HepG2 (cell line): Measurements from ENCODE around the gene SIAH3. TPM values are rescaled to one million over a fixed set of nuclear protein-coding genes. Genes with fewer than 3 reads are reported as not detected.

Experiments used
- ATAC-seq: fragments of 200-7000 bp; cut with Tn5 transposase; 3 replicates; pipeline ENCODE4 v1.9.1; 2020; ENCODE audit warnings: mild to moderate bottlenecking, moderate library complexity
- BruUV-seq: library from RNA; stranded (reverse); fragments of 400-500 nt; replicated peaks from 2 replicates; lab custom pipeline; 2021; lab: Mats Ljungman, UMichigan
- CTCF ChIA-PET: fragments of 300-600 bp; formaldehyde crosslinking; extraction: SDS; loops from one replicate; lab custom pipeline; 2021; ENCODE audit warnings: low total read pairs, inconsistent platforms, low intra/inter-chr PET ratio; lab: Yijun Ruan, JAX
- POLR2A ChIA-PET: fragments of 350-600 bp; sonication (Branson Sonifier 250); formaldehyde crosslinking; loops from one replicate; lab custom pipeline; 2020; ENCODE audit warnings: antibody characterized with exemption, inconsistent platforms; lab: Yijun Ruan, JAX
- DNase-seq: peaks from one replicate; pipeline ENCODE4 v3.0.0-alpha.2; 2015; ENCODE audit warnings: low spot score
- FAIRE-seq: peaks from 3 replicates; lab custom pipeline; 2011; peaks lifted over from hg19 to GRCh38; lab: Jason Lieb, UNC
- H2AFZ ChIP-seq: one replicate; pipeline ENCODE4 v1.6.1; 2011; ENCODE audit warnings: low read length, inconsistent platforms
- H3K27ac ChIP-seq: fragments of 300-600 bp; 3 replicates; pipeline ENCODE4 v1.8.0; 2011; ENCODE audit warnings: mixed run types, mild to moderate bottlenecking, mixed read lengths, low read length, inconsistent platforms; ENCODE audit not compliant: insufficient read depth; ENCODE audit errors: extremely low read length
- H3K27me3 ChIP-seq, 2 experiments: fragments of 200-600 bp in 1 of 2; 2 replicates in 1 of 2; 3 replicates in 1 of 2; pipeline versions ENCODE4 v1.6.0 to v1.8.0; 2011; ENCODE audit warnings: low read length in 2 of 2, mild to moderate bottlenecking in 2 of 2, moderate library complexity in 2 of 2, inconsistent platforms in 1 of 2; ENCODE audit not compliant: insufficient read depth in 2 of 2, control insufficient read depth in 1 of 2
- H3K36me3 ChIP-seq, 2 experiments: fragments of 200-600 bp in 1 of 2; replicated peaks in 1 of 2; 2 replicates in 1 of 2; 3 replicates in 1 of 2; pipeline versions ENCODE4 v1.5.1 to v1.8.0; 2011; ENCODE audit warnings: low read length in 2 of 2, inconsistent platforms in 1 of 2; ENCODE audit not compliant: insufficient read depth in 2 of 2, control insufficient read depth in 1 of 2
- H3K4me1 ChIP-seq: 2 replicates; pipeline ENCODE4 v1.5.1; 2012; ENCODE audit warnings: low read length, inconsistent platforms; ENCODE audit not compliant: insufficient read depth
- H3K4me2 ChIP-seq: 2 replicates; pipeline ENCODE4 v1.6.0; 2011; ENCODE audit warnings: low read depth, low read length, inconsistent platforms
- H3K4me3 ChIP-seq, 3 experiments: fragments of 200-600 bp in 1 of 3; sonication (generic), shearing (Covaris generic) in 1 of 3; replicated peaks in 1 of 3; 2 replicates each; pipeline ENCODE4 v1.5.1; 2011 to 2016; ENCODE audit warnings: low read length in 3 of 3, inconsistent platforms in 2 of 3, low read depth in 2 of 3, mild to moderate bottlenecking in 2 of 3, control low read depth in 1 of 3, mixed read lengths in 1 of 3; ENCODE audit not compliant: insufficient read depth in 1 of 3
- H3K79me2 ChIP-seq: one replicate; pipeline ENCODE4 v1.6.1; 2011; ENCODE audit warnings: low read length, inconsistent platforms; ENCODE audit not compliant: insufficient read depth
- H3K9ac ChIP-seq: 2 replicates; pipeline ENCODE4 v1.6.0; 2011; ENCODE audit warnings: mild to moderate bottlenecking, low read depth, low read length, inconsistent platforms; ENCODE audit not compliant: insufficient read depth
- H3K9me3 ChIP-seq: 2 replicates; pipeline ENCODE4 v1.5.1; 2012; ENCODE audit warnings: mild to moderate bottlenecking, low read length
- H4K20me1 ChIP-seq: 2 replicates; pipeline ENCODE4 v1.6.0; 2011; ENCODE audit warnings: inconsistent platforms, mild to moderate bottlenecking, low read length, moderate library complexity; ENCODE audit not compliant: insufficient read depth
- ADNP ChIP-seq: sonication (generic); formaldehyde crosslinking; IDR thresholded peaks from 2 replicates; pipeline ENCODE4 v1.4.0; 2020; ENCODE audit warnings: missing genetic modification reagents
- CCDC6 ChIP-seq: sonication (generic); formaldehyde crosslinking; IDR thresholded peaks from 2 replicates; pipeline ENCODE4 v1.8.1; 2022; ENCODE audit warnings: mild to moderate bottlenecking, missing genetic modification reagents, moderate library complexity
- DMAP1 ChIP-seq: IDR thresholded peaks from 2 replicates; pipeline ENCODE4 v1.6.1; 2016
- KMT2B ChIP-seq: IDR thresholded peaks from 2 replicates; pipeline ENCODE4 v1.6.1; 2016; ENCODE audit warnings: missing genetic modification reagents, missing compliant biosample characterization
- PAF1 ChIP-seq: IDR thresholded peaks from 2 replicates; pipeline ENCODE4 v1.6.1; 2016; ENCODE audit warnings: missing genetic modification reagents, missing compliant biosample characterization
- POGK ChIP-seq: sonication (generic); formaldehyde crosslinking; conservative IDR thresholded peaks from 2 replicates; pipeline ENCODE4 v1.8.0; 2022; ENCODE audit warnings: mild to moderate bottlenecking, moderate library complexity, missing genetic modification reagents
- REPIN1 ChIP-seq: sonication (generic); formaldehyde crosslinking; IDR thresholded peaks from 2 replicates; pipeline ENCODE4 v1.8.0; 2022; ENCODE audit warnings: missing genetic modification reagents, low read depth, mild to moderate bottlenecking, borderline replicate concordance
- RORA ChIP-seq: sonication (generic); formaldehyde crosslinking; IDR thresholded peaks from 2 replicates; pipeline ENCODE4 v1.5.0; 2020; ENCODE audit warnings: mild to moderate bottlenecking, missing genetic modification reagents, moderate library complexity
- SATB2 ChIP-seq: sonication (generic); formaldehyde crosslinking; IDR thresholded peaks from 2 replicates; pipeline ENCODE4 v1.5.0; 2020; ENCODE audit warnings: missing genetic modification reagents
- SP2 ChIP-seq: sonication (generic); formaldehyde crosslinking; IDR thresholded peaks from 2 replicates; pipeline ENCODE4 v1.5.1; 2020; ENCODE audit warnings: mild to moderate bottlenecking, missing genetic modification reagents
- ZNF503 ChIP-seq: sonication (generic); formaldehyde crosslinking; IDR thresholded peaks from 2 replicates; pipeline ENCODE4 v1.4.0; 2020; ENCODE audit warnings: missing genetic modification reagents
- WGBS: methylation state at CpG from one replicate; pipeline ENCODE4 v1.1.6; 2017; ENCODE audit warnings: low lambda C conversion rate; 5-methylcytosine and 5-hydroxymethylcytosine counted together
- in situ Hi-C: cut with HindIII; loops from 2 replicates; pipeline ENCODE4 v1.10.0; 2017; ENCODE audit warnings: low pct_unique_long_range_greater_than_20kb; ENCODE audit not compliant: extremely low pct_ligation_motif_present
- intact Hi-C: fragments of 100-400 bp; cut with micrococcal nuclease; formaldehyde crosslinking; loops from one replicate; pipeline ENCODE4 v1.10.0; 2022; ENCODE audit not compliant: unreplicated experiment
- polyA plus RNA-seq, 8 experiments: library from polyadenylated mRNA; depleted of rRNA in 3 of 8; stranded (reverse) in 7 of 8; unstranded in 1 of 8; fragments of >200 nt; fragmentation: Illumina TruSeq in 4 of 8; extraction: Trizol in 4 of 8; gene quantifications; 2 replicates each; pipeline versions ENCODE4 v1.2.1 to v1.2.3, GENCODE V29; 2011 to 2016; ENCODE audit warnings: low read depth in 4 of 8, missing spikeins in 1 of 8, mixed read lengths in 1 of 8; ENCODE audit not compliant: insufficient read depth in 1 of 8
- total RNA-seq, 5 experiments: library from RNA; depleted of rRNA; stranded (reverse); fragments of >200 nt; fragmentation: Illumina TruSeq; extraction: Trizol; gene quantifications; 2 replicates each; pipeline ENCODE4 v1.2.3, GENCODE V29; 2016; ENCODE audit warnings: low read depth in 1 of 5
- TF ChIP-seq, protein P1 (sequence below): sonication (generic); formaldehyde crosslinking; IDR thresholded peaks from 2 replicates; pipeline ENCODE4 v1.5.1; 2020; ENCODE audit warnings: mild to moderate bottlenecking, missing genetic modification reagents, borderline replicate concordance
- TF ChIP-seq, protein P2 (sequence below): sonication (generic); formaldehyde crosslinking; IDR thresholded peaks from 2 replicates; pipeline ENCODE4 v1.4.0; 2020; ENCODE audit warnings: missing genetic modification reagents, borderline replicate concordance

Gene SIAH3
- total and polyA plus RNA-seq, 2 of the 13 experiments (the other 11 are each of a cell fraction or from before 2014, with no cell fraction given) = not detected

GRCh38 chr13:45811891-45812694 is 39.5 kb downstream of the SIAH3 start:
- Histone ChIP-seq H3K4me3 (no peak overlapping the region), H3K4me2 (no peak overlapping the region)
- no peak for FAIRE-seq
- WGBS = 0% methylated on average over 3 of the region's 6 CpGs
- TF ChIP-seq CCDC6 (CRISPR knock-in tag) (no peak), DMAP1 (CRISPR knock-in tag) (no peak), KMT2B (CRISPR knock-in tag) (no peak), RORA (CRISPR knock-in tag) (no peak), REPIN1 (CRISPR knock-in tag) (no peak), POGK (CRISPR knock-in tag) (no peak), ADNP (CRISPR knock-in tag) (no peak), SP2 (no peak), ZNF503 (CRISPR knock-in tag) (no peak), SATB2 (CRISPR knock-in tag) (no peak), PAF1 (no peak)
- TF ChIP-seq, protein P1, sequence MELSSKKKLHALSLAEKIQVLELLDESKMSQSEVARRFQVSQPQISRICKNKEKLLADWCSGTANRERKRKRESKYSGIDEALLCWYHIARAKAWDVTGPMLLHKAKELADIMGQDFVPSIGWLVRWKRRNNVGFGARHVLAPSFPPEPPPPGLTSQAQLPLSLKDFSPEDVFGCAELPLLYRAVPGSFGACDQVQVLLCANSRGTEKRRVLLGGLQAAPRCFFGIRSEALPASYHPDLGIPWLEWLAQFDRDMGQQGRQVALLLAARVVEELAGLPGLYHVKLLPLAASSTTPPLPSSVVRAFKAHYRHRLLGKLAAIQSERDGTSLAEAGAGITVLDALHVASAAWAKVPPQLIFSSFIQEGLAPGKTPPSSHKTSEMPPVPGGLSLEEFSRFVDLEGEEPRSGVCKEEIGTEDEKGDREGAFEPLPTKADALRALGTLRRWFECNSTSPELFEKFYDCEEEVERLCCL (CRISPR knock-in tag) = no peak
- TF ChIP-seq, protein P2, sequence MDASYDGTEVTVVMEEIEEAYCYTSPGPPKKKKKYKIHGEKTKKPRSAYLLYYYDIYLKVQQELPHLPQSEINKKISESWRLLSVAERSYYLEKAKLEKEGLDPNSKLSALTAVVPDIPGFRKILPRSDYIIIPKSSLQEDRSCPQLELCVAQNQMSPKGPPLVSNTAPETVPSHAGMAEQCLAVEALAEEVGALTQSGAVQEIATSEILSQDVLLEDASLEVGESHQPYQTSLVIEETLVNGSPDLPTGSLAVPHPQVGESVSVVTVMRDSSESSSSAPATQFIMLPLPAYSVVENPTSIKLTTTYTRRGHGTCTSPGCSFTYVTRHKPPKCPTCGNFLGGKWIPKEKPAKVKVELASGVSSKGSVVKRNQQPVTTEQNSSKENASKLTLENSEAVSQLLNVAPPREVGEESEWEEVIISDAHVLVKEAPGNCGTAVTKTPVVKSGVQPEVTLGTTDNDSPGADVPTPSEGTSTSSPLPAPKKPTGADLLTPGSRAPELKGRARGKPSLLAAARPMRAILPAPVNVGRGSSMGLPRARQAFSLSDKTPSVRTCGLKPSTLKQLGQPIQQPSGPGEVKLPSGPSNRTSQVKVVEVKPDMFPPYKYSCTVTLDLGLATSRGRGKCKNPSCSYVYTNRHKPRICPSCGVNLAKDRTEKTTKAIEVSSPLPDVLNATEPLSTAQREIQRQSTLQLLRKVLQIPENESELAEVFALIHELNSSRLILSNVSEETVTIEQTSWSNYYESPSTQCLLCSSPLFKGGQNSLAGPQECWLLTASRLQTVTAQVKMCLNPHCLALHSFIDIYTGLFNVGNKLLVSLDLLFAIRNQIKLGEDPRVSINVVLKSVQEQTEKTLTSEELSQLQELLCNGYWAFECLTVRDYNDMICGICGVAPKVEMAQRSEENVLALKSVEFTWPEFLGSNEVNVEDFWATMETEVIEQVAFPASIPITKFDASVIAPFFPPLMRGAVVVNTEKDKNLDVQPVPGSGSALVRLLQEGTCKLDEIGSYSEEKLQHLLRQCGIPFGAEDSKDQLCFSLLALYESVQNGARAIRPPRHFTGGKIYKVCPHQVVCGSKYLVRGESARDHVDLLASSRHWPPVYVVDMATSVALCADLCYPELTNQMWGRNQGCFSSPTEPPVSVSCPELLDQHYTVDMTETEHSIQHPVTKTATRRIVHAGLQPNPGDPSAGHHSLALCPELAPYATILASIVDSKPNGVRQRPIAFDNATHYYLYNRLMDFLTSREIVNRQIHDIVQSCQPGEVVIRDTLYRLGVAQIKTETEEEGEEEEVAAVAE = no peak
- TF ChIP-seq, all 625 proteins: peak for 0
- no peaks in the 10 kb centered on the region for H3K4me1 ChIP-seq
- H3K9me3 ChIP-seq = no peaks in the 10 kb centered on the region
- BruUV-seq = no TSS peak
- ATAC-seq (no peak), DNase-seq (no peak)
- H4K20me1 ChIP-seq = no peaks in the 10 kb centered on the region
- no peak overlapping the region for H3K27ac ChIP-seq
- no peaks in the 10 kb centered on the region for H3K27me3 ChIP-seq
- intact Hi-C loops = no loop called here
- no peaks in the 10 kb centered on the region for H3K36me3 ChIP-seq
- H2AFZ ChIP-seq = no peak overlapping the region
- in situ Hi-C loops = no loop called here
- H3K79me2 ChIP-seq = no peaks in the 10 kb centered on the region
- H3K9ac ChIP-seq = no peak overlapping the region
- ChIA-PET POLR2A (no interaction called here), CTCF (no interaction called here)
